H9 (cell line): ENCODE measurements around the gene PBX1. TPM values are rescaled to one million over a fixed set of nuclear protein-coding genes. Genes with fewer than 3 reads are reported as not detected.

Experiments
- DNase-seq: peaks from one replicate; pipeline ENCODE4 v3.0.0-alpha.2; 2017
- H2AFZ ChIP-seq: one replicate; pipeline ENCODE4 v1.6.1; 2013; ENCODE audit warnings: mild to moderate bottlenecking, low read length, control low read depth, moderate library complexity
- H2AK5ac ChIP-seq: 2 replicates; pipeline ENCODE4 v1.6.1; 2013; ENCODE audit warnings: low read length, control low read depth, mixed read lengths; ENCODE audit not compliant: insufficient read length
- H2BK120ac ChIP-seq: one replicate; pipeline ENCODE4 v1.6.1; 2013; ENCODE audit warnings: low read depth, mild to moderate bottlenecking, low read length, control low read depth, inconsistent platforms; ENCODE audit not compliant: poor library complexity, severe bottlenecking
- H2BK12ac ChIP-seq: 2 replicates; pipeline ENCODE4 v1.6.1; 2013; ENCODE audit warnings: low read length, control low read depth, mixed read lengths, low read depth; ENCODE audit not compliant: insufficient read length
- H2BK15ac ChIP-seq: 2 replicates; pipeline ENCODE4 v1.6.1; 2013; ENCODE audit warnings: low read depth, low read length, control low read depth
- H2BK20ac ChIP-seq: one replicate; pipeline ENCODE4 v1.6.1; 2013; ENCODE audit warnings: low read depth, mild to moderate bottlenecking, low read length, control low read depth, inconsistent platforms; ENCODE audit not compliant: poor library complexity, severe bottlenecking
- H2BK5ac ChIP-seq: 2 replicates; pipeline ENCODE4 v1.6.1; 2013; ENCODE audit warnings: low read length, control low read depth, mixed read lengths; ENCODE audit not compliant: insufficient read length
- H3K14ac ChIP-seq: 2 replicates; pipeline ENCODE4 v1.6.1; 2013; ENCODE audit warnings: low read length, control low read depth; ENCODE audit not compliant: insufficient read depth
- H3K18ac ChIP-seq: 2 replicates; pipeline ENCODE4 v1.6.1; 2013; ENCODE audit warnings: low read depth, mild to moderate bottlenecking, mixed read lengths, low read length, control low read depth; ENCODE audit not compliant: insufficient read length
- H3K23ac ChIP-seq: 2 replicates; pipeline ENCODE4 v1.6.1; 2013; ENCODE audit warnings: low read length, control low read depth, mixed read lengths, low read depth; ENCODE audit not compliant: insufficient read length
- H3K23me2 ChIP-seq: 2 replicates; pipeline ENCODE4 v1.6.1; 2013; ENCODE audit warnings: low read depth, mild to moderate bottlenecking, mixed read lengths, low read length, control low read depth; ENCODE audit not compliant: insufficient read length, poor library complexity, severe bottlenecking
- H3K27ac ChIP-seq: 2 replicates; pipeline ENCODE4 v1.5.1; 2013; ENCODE audit warnings: low read length, control low read depth, mixed read lengths, low read depth; ENCODE audit not compliant: insufficient read length
- H3K27me3 ChIP-seq: 2 replicates; pipeline ENCODE4 v1.6.1; 2013; ENCODE audit warnings: low read length, control low read depth, inconsistent platforms; ENCODE audit not compliant: insufficient read depth
- H3K4ac ChIP-seq: 2 replicates; pipeline ENCODE4 v1.6.1; 2013; ENCODE audit warnings: low read depth, mild to moderate bottlenecking, control low read depth, inconsistent platforms, low read length, moderate library complexity
- H3K4me1 ChIP-seq: 2 replicates; pipeline ENCODE4 v1.6.1; 2013; ENCODE audit warnings: low read length, control low read depth, inconsistent platforms; ENCODE audit not compliant: insufficient read depth
- H3K4me2 ChIP-seq: 2 replicates; pipeline ENCODE4 v1.6.1; 2013; ENCODE audit warnings: low read length, control low read depth, mixed read lengths; ENCODE audit not compliant: insufficient read length, insufficient read depth
- H3K56ac ChIP-seq: 2 replicates; pipeline ENCODE4 v1.6.1; 2013; ENCODE audit warnings: low read depth, mild to moderate bottlenecking, mixed read lengths, low read length, control low read depth; ENCODE audit not compliant: insufficient read length
- H3K79me1 ChIP-seq: 2 replicates; pipeline ENCODE4 v1.6.1; 2013; ENCODE audit warnings: low read depth, mild to moderate bottlenecking, moderate library complexity, low read length, control low read depth, inconsistent platforms; ENCODE audit not compliant: insufficient read depth, poor library complexity, severe bottlenecking
- H3K79me2 ChIP-seq: 2 replicates; pipeline ENCODE4 v1.6.1; 2013; ENCODE audit warnings: low read length, control low read depth, inconsistent platforms; ENCODE audit not compliant: insufficient read depth
- H3K9ac ChIP-seq: 2 replicates; pipeline ENCODE4 v1.6.1; 2013; ENCODE audit warnings: low read length, control low read depth, mixed read lengths; ENCODE audit not compliant: insufficient read length; ENCODE audit errors: extremely low read depth
- H3K9me3 ChIP-seq: one replicate; pipeline ENCODE4 v1.6.1; 2013; ENCODE audit warnings: low read depth, low read length, inconsistent platforms; ENCODE audit not compliant: control insufficient read depth
- H3T11ph ChIP-seq: one replicate; pipeline ENCODE4 v1.6.1; 2013; ENCODE audit warnings: mild to moderate bottlenecking, low read length, control low read depth, inconsistent platforms
- H4K20me1 ChIP-seq: one replicate; pipeline ENCODE4 v1.6.1; 2013; ENCODE audit not compliant: control insufficient read depth, insufficient read length, insufficient read depth
- H4K5ac ChIP-seq: 2 replicates; pipeline ENCODE4 v1.6.1; 2013; ENCODE audit warnings: low read depth, mild to moderate bottlenecking, mixed read lengths, low read length, control low read depth; ENCODE audit not compliant: insufficient read length
- H4K8ac ChIP-seq: replicated peaks from 2 replicates; pipeline ENCODE4 v1.6.1; 2013; ENCODE audit warnings: low read length, control low read depth, mixed read lengths, low read depth; ENCODE audit not compliant: insufficient read length
- H4K91ac ChIP-seq: 2 replicates; pipeline ENCODE4 v1.6.1; 2013; ENCODE audit warnings: low read depth, mild to moderate bottlenecking, moderate library complexity, mixed read lengths, low read length, control low read depth; ENCODE audit not compliant: insufficient read length
- H3K27ac Mint-ChIP-seq, 3 experiments: 2 replicates in 2 of 3; 3 replicates in 1 of 3; pipeline ENCODE4 v1.8.0; 2020 to 2021; ENCODE audit warnings: mixed read lengths in 3 of 3, mild to moderate bottlenecking in 1 of 3, moderate library complexity in 1 of 3
- H3K27me3 Mint-ChIP-seq: 2 replicates; pipeline ENCODE4 v1.8.0; 2021; ENCODE audit warnings: low read depth, mild to moderate bottlenecking, moderate library complexity, mixed read lengths
- H3K36me3 Mint-ChIP-seq, 3 experiments: 2 replicates in 2 of 3; 3 replicates in 1 of 3; pipeline ENCODE4 v1.8.0; 2020 to 2021; ENCODE audit warnings: low read depth in 3 of 3, mixed read lengths in 3 of 3; ENCODE audit not compliant: insufficient read depth in 1 of 3
- H3K4me1 Mint-ChIP-seq, 2 experiments: 2 replicates each; pipeline ENCODE4 v1.8.0; 2020; ENCODE audit warnings: mixed read lengths in 2 of 2
- H3K4me3 Mint-ChIP-seq, 2 experiments: 2 replicates in 1 of 2; 3 replicates in 1 of 2; pipeline ENCODE4 v1.8.0; 2020 to 2021; ENCODE audit warnings: mild to moderate bottlenecking in 2 of 2, mixed read lengths in 2 of 2, moderate library complexity in 1 of 2
- H3K9me3 Mint-ChIP-seq, 2 experiments: 2 replicates in 1 of 2; 3 replicates in 1 of 2; pipeline ENCODE4 v1.8.0; 2020; ENCODE audit warnings: mild to moderate bottlenecking in 2 of 2, mixed read lengths in 2 of 2, moderate library complexity in 1 of 2
- CTCF ChIP-seq: fragments of 200-600 bp; sonication (generic); conservative IDR thresholded peaks from 3 replicates; pipeline ENCODE4 v1.8.0; 2021; ENCODE audit warnings: antibody characterized with exemption, mild to moderate bottlenecking
- WGBS: extraction: QIAGEN DNeasy Blood & Tissue Kit; methylation state at CpG from one replicate; pipeline ENCODE4 v1.1.7; 2013; ENCODE audit warnings: missing lambda C conversion rate, low lambda C conversion rate, mixed read lengths; ENCODE audit not compliant: insufficient read length; ENCODE audit errors: extremely low coverage; 5-methylcytosine and 5-hydroxymethylcytosine counted together
- total RNA-seq: library from RNA; stranded (reverse); gene quantifications from 2 replicates; pipeline ENCODE4 v1.2.1, GENCODE V29; 2021

PBX1 gene
- total RNA-seq, 1 experiment from 2014 or later = 142 TPM

- no peak overlapping the region for H3K18ac ChIP-seq
- Mint-ChIP-seq H3K27ac (peak overlapping the region; percentile 71 to 77 (median 76); a peak in 5 of 7 replicates), H3K4me1 (peaks cover 57 to 71% of the 10 kb centered on the region in 2 experiments), H3K27me3 (no peaks in the 10 kb centered on the region), H3K9me3 (no peaks in the 10 kb centered on the region), H3K36me3 (peaks cover 0 to 14% (median 9%) of the 10 kb centered on the region in 3 experiments; a peak in 4 of 7 replicates), H3K4me3 (no peak overlapping the region)
- H3K27me3 ChIP-seq = no peaks in the 10 kb centered on the region
- no peak for TF ChIP-seq CTCF
- peaks cover 10% of the 10 kb centered on the region; the same call in 1 of the 2 replicates for H3K79me2 ChIP-seq
- H4K5ac ChIP-seq = no peak overlapping the region
- no peak overlapping the region for H2AFZ ChIP-seq
- no peak overlapping the region for H3K23ac ChIP-seq
- H3T11ph ChIP-seq = no peak overlapping the region
- peaks cover 6% of the 10 kb centered on the region for H3K79me1 ChIP-seq
- H3K4ac ChIP-seq = no peak overlapping the region
- H3K4me2 ChIP-seq = no peak overlapping the region
- H2AK5ac ChIP-seq = no peak overlapping the region
- no peak overlapping the region for H3K56ac ChIP-seq
- H4K91ac ChIP-seq = no peak overlapping the region
- H3K4me1 ChIP-seq = peaks cover 20% of the 10 kb centered on the region; the same call in 1 of the 2 replicates
- no peak overlapping the region for H3K14ac ChIP-seq
- H2BK5ac ChIP-seq = no peak overlapping the region
- no peak overlapping the region for H3K27ac ChIP-seq
- no peak overlapping the region for H2BK120ac ChIP-seq
- no CpG with 5 or more reads among the region's 2 CpGs for WGBS
- H2BK20ac ChIP-seq = no peak overlapping the region
- H3K23me2 ChIP-seq = no peaks in the 10 kb centered on the region
- H3K9me3 ChIP-seq = no peaks in the 10 kb centered on the region
- no peak overlapping the region for H2BK15ac ChIP-seq
- no peak overlapping the region for H2BK12ac ChIP-seq
- DNase-seq = no peak
- no peak overlapping the region for H4K8ac ChIP-seq
- no peak overlapping the region for H3K9ac ChIP-seq
- H4K20me1 ChIP-seq = no peaks in the 10 kb centered on the region
Measured at GRCh38 chr1:164650531-164650930, 91.5 kb downstream of the PBX1 start.
